GM12878 (cell line): Measurements from ENCODE around the gene TMEM182. TPM values are rescaled to one million over a fixed set of nuclear protein-coding genes. Genes with fewer than 3 reads are reported as not detected.

Experiments
- ATAC-seq: fragments of 200-7000 bp; cut with Tn5 transposase; 3 replicates; pipeline ENCODE4 v1.9.1; 2020; ENCODE audit warnings: mild to moderate bottlenecking, moderate library complexity
- BruUV-seq: library from RNA; stranded (reverse); fragments of 400-500 nt; replicated peaks from 2 replicates; lab custom pipeline; 2021; lab: Mats Ljungman, UMichigan
- CTCF ChIA-PET: fragments of 300-600 bp; sonication (Branson Sonifier 250); formaldehyde crosslinking; extraction: SDS; loops from one replicate; lab custom pipeline; 2021; ENCODE audit warnings: inconsistent platforms; lab: Yijun Ruan, JAX
- POLR2A ChIA-PET: fragments of 350-600 bp; formaldehyde crosslinking; extraction: SDS; loops from one replicate; lab custom pipeline; 2021; ENCODE audit warnings: inconsistent platforms; lab: Charles Lee
- RAD21 ChIA-PET: fragments of 300-600 bp; sonication (Branson Sonifier 250); formaldehyde crosslinking; loops from one replicate; lab custom pipeline; 2023; ENCODE audit warnings: antibody characterized with exemption; ENCODE audit not compliant: unreplicated experiment; lab: Charles Lee
- SMC1A ChIA-PET: fragments of 300-600 bp; sonication (Branson Sonifier 250); formaldehyde crosslinking; loops from one replicate; lab custom pipeline; 2023; ENCODE audit not compliant: unreplicated experiment, uncharacterized antibody; lab: Charles Lee
- DNase-seq: peaks from one replicate; pipeline ENCODE4 v3.0.0-alpha.2; 2011; ENCODE audit warnings: low read depth, low spot score
- FAIRE-seq: peaks from 3 replicates; lab custom pipeline; 2011; peaks lifted over from hg19 to GRCh38; lab: Jason Lieb, UNC
- H2AFZ ChIP-seq: 2 replicates; pipeline ENCODE4 v1.6.0; 2011; ENCODE audit warnings: low read depth, low read length, control low read depth; ENCODE audit not compliant: control insufficient read depth
- H3K27ac ChIP-seq: 2 replicates; pipeline ENCODE4 v1.5.1; 2011; ENCODE audit warnings: control low read depth; ENCODE audit not compliant: control insufficient read depth, insufficient read depth
- H3K27me3 ChIP-seq, 2 experiments: replicated peaks in 1 of 2; 2 replicates each; pipeline versions ENCODE4 v1.6.0 to v1.6.1; 2011; ENCODE audit warnings: low read length in 1 of 2; ENCODE audit not compliant: control insufficient read depth in 2 of 2, insufficient read depth in 2 of 2
- H3K36me3 ChIP-seq, 2 experiments: 2 replicates each; pipeline ENCODE4 v1.5.1; 2011; ENCODE audit warnings: low read length in 1 of 2; ENCODE audit not compliant: control insufficient read depth in 2 of 2, insufficient read depth in 2 of 2
- H3K4me1 ChIP-seq: 2 replicates; pipeline ENCODE4 v1.6.1; 2011; ENCODE audit warnings: mild to moderate bottlenecking, low read length, moderate library complexity, mixed read lengths; ENCODE audit not compliant: control insufficient read depth, insufficient read depth
- H3K4me2 ChIP-seq: 2 replicates; pipeline ENCODE4 v1.6.0; 2011; ENCODE audit warnings: control low read depth; ENCODE audit not compliant: control insufficient read depth, insufficient read depth
- H3K4me3 ChIP-seq: fragments of 200-600 bp; sonication (generic); 2 replicates; pipeline ENCODE4 v1.5.1; 2016
- H3K79me2 ChIP-seq: 2 replicates; pipeline ENCODE4 v1.6.0; 2011; ENCODE audit warnings: low read length; ENCODE audit not compliant: control insufficient read depth, insufficient read depth
- H3K9ac ChIP-seq: 2 replicates; pipeline ENCODE4 v1.8.0; 2011; ENCODE audit warnings: low read length, control low read depth, mixed read lengths; ENCODE audit not compliant: control insufficient read depth, insufficient read depth
- H3K9me3 ChIP-seq: replicated peaks from 3 replicates; pipeline ENCODE4 v1.5.1; 2011; ENCODE audit warnings: mild to moderate bottlenecking, low read length; ENCODE audit not compliant: control insufficient read depth, insufficient read depth
- H4K20me1 ChIP-seq: 2 replicates; pipeline ENCODE4 v1.6.0; 2011; ENCODE audit not compliant: control insufficient read depth, insufficient read depth
- CBFB ChIP-seq: IDR thresholded peaks from 2 replicates; pipeline ENCODE4 v1.6.1; 2016; ENCODE audit warnings: antibody characterized with exemption, low read depth
- CEBPZ ChIP-seq: fragments of 150-350 bp; IDR thresholded peaks from 2 replicates; pipeline ENCODE4 v1.6.1; 2016; ENCODE audit warnings: low read depth, low read length
- DPF2 ChIP-seq: fragments of 450-650 bp; IDR thresholded peaks from 2 replicates; pipeline ENCODE4 v1.6.1; 2017; ENCODE audit warnings: mild to moderate bottlenecking
- GABPA ChIP-seq: IDR thresholded peaks from 2 replicates; pipeline ENCODE4 v1.6.1; 2014; ENCODE audit warnings: antibody characterized with exemption, low read depth, mild to moderate bottlenecking, inconsistent platforms
- IKZF2 ChIP-seq, 2 experiments: fragments of 450-650 bp; IDR thresholded peaks; 2 replicates each; pipeline ENCODE4 v1.6.1; 2017; ENCODE audit warnings: mild to moderate bottlenecking in 2 of 2, moderate library complexity in 2 of 2
- IRF3 ChIP-seq: fragments of 450-650 bp; IDR thresholded peaks from 2 replicates; pipeline ENCODE4 v1.6.1; 2014; ENCODE audit warnings: mild to moderate bottlenecking
- KLF5 ChIP-seq: fragments of 450-650 bp; IDR thresholded peaks from 2 replicates; pipeline ENCODE4 v1.6.1; 2014; ENCODE audit warnings: mild to moderate bottlenecking; ENCODE audit not compliant: partially characterized antibody
- MTA2 ChIP-seq: fragments of 450-650 bp; IDR thresholded peaks from 2 replicates; pipeline ENCODE4 v1.6.1; 2016; ENCODE audit warnings: low read depth, mild to moderate bottlenecking, moderate library complexity
- NKRF ChIP-seq: fragments of 450-650 bp; conservative IDR thresholded peaks from 2 replicates; pipeline ENCODE4 v1.6.1; 2017; ENCODE audit warnings: mild to moderate bottlenecking, moderate library complexity
- NR2C2 ChIP-seq: IDR thresholded peaks from 2 replicates; pipeline ENCODE4 v1.6.1; 2011; ENCODE audit warnings: borderline replicate concordance, low read depth; ENCODE audit not compliant: control insufficient read depth, insufficient read length
- RAD21 ChIP-seq: IDR thresholded peaks from 2 replicates; pipeline ENCODE4 v1.6.1; 2011; ENCODE audit warnings: mild to moderate bottlenecking, low read depth, low read length, moderate library complexity; ENCODE audit not compliant: insufficient read depth
- RB1 ChIP-seq: fragments of 450-650 bp; formaldehyde crosslinking; IDR thresholded peaks from 2 replicates; pipeline ENCODE4 v1.6.1; 2017; ENCODE audit warnings: mild to moderate bottlenecking, borderline replicate concordance
- RFX5 ChIP-seq: IDR thresholded peaks from 2 replicates; pipeline ENCODE4 v1.6.1; 2011; ENCODE audit warnings: low read depth, low read length, improper control_type of control experiment
- SMAD1 ChIP-seq: fragments of 450-650 bp; IDR thresholded peaks from 2 replicates; pipeline ENCODE4 v1.6.1; 2018; ENCODE audit warnings: mild to moderate bottlenecking, low read depth; ENCODE audit not compliant: partially characterized antibody
- SUPT20H ChIP-seq: IDR thresholded peaks from 2 replicates; pipeline ENCODE4 v1.6.1; 2011; ENCODE audit warnings: low read depth, mild to moderate bottlenecking, low read length, moderate library complexity, borderline replicate concordance; ENCODE audit not compliant: control insufficient read depth
- WRNIP1 ChIP-seq: IDR thresholded peaks from 2 replicates; pipeline ENCODE4 v1.6.1; 2011; ENCODE audit warnings: low read depth, low read length, improper control_type of control experiment, borderline replicate concordance
- ZNF207 ChIP-seq: fragments of 450-650 bp; IDR thresholded peaks from 2 replicates; pipeline ENCODE4 v1.6.1; 2014; ENCODE audit warnings: antibody characterized with exemption, mild to moderate bottlenecking, borderline replicate concordance
- WGBS: methylation state at CpG from one replicate; pipeline ENCODE4 v1.1.6; 2016; ENCODE audit warnings: low lambda C conversion rate; ENCODE audit not compliant: insufficient replicate concordance, insufficient coverage; ENCODE audit errors: missing lambda C conversion rate; 5-methylcytosine and 5-hydroxymethylcytosine counted together
- in situ Hi-C: fragments of 300-500 bp; cut with MboI; formaldehyde crosslinking; loops from 9 replicates; pipeline ENCODE4 v1.14.3; 2018; ENCODE audit warnings: mixed read lengths
- intact Hi-C: fragments of 100-400 bp; cut with micrococcal nuclease; formaldehyde crosslinking; loops from one replicate; pipeline ENCODE4 v1.14.2; 2022; ENCODE audit not compliant: unreplicated experiment
- polyA plus RNA-seq, 11 experiments: library from polyadenylated mRNA; depleted of rRNA in 4 of 11; unstranded in 6 of 11; stranded (reverse) in 5 of 11; fragments of >200 nt; fragmentation: Nextera tagmentation in 4 of 11; fragmentation: Illumina TruSeq in 1 of 11; extraction: Ambion mirVana in 4 of 11; extraction: Trizol in 1 of 11; gene quantifications; 1 replicate in 1 of 11; 2 replicates in 10 of 11; pipeline versions ENCODE4 v1.2.1 to v1.2.3, GENCODE V29; 2011 to 2016; ENCODE audit warnings: inconsistent platforms in 2 of 11, missing spikeins in 2 of 11, low read depth in 1 of 11
- total RNA-seq, 4 experiments: library from RNA; depleted of rRNA in 3 of 4; stranded (reverse); fragments of >200 nt in 3 of 4; fragmentation: Illumina TruSeq in 1 of 4; extraction: Trizol in 1 of 4; gene quantifications; 2 replicates each; pipeline versions ENCODE4 v1.2.1 to v1.2.3, GENCODE V29; 2013 to 2021
- TF ChIP-seq, protein P1 (sequence below): IDR thresholded peaks from 2 replicates; pipeline ENCODE4 v1.6.1; 2011; ENCODE audit warnings: low read depth, mild to moderate bottlenecking, low read length, moderate library complexity, borderline replicate concordance; ENCODE audit errors: extremely low read depth

The TMEM182 gene
- total and polyA plus RNA-seq, 10 of the 15 experiments (the other 5 are each of a cell fraction or from before 2014, with no cell fraction given) = 1.8 to 5.4 (median 3.1) TPM

GRCh38 chr2:102782933-102783332 lies 21.1 kb downstream of the TMEM182 start:
- no peak for ATAC-seq
- Histone ChIP-seq H3K4me2 (no peak overlapping the region), H2AFZ (no peak overlapping the region), H3K9ac (no peak overlapping the region), H3K79me2 (no peaks in the 10 kb centered on the region), H3K4me3 (no peak overlapping the region), H3K4me1 (no peaks in the 10 kb centered on the region), H3K27me3 (no peaks in the 10 kb centered on the region), H4K20me1 (no peaks in the 10 kb centered on the region), H3K27ac (no peak overlapping the region), H3K9me3 (no peaks in the 10 kb centered on the region), H3K36me3 (no peaks in the 10 kb centered on the region)
- 90% methylated on average over 1 of the region's 1 CpG for WGBS
- SMC1A ChIA-PET = interaction anchor here (1.3 kb wide), 1 partner anchor 10 kb away, joined by 4 read pairs; no protein-coding TSS in a partner anchor
- in situ Hi-C loops = no loop called here
- intact Hi-C loops = no loop called here
- no TSS peak for BruUV-seq
- no peak for DNase-seq
- RAD21 ChIA-PET = no interaction called here
- CTCF ChIA-PET = interaction anchor here (0.9 to 2.7 kb wide), 4 partner anchors 29 to 57 kb away, joined by 3 to 9 read pairs (median 3); a partner anchor contains a TSS
- POLR2A ChIA-PET = no interaction called here
- FAIRE-seq = no peak
- TF ChIP-seq DPF2 (no peak), IKZF2 (IDR thresholded peaks at IDR 0.05) (no peak), RB1 (no peak), MTA2 (no peak), IRF3 (no peak), NR2C2 (no peak), CEBPZ (no peak), CBFB (no peak), ZNF207 (no peak), SUPT20H (no peak), KLF5 (no peak), RAD21 (no peak), GABPA (no peak), WRNIP1 (no peak), RFX5 (no peak), SMAD1 (no peak), NKRF (no peak)
- TF ChIP-seq, protein P1, sequence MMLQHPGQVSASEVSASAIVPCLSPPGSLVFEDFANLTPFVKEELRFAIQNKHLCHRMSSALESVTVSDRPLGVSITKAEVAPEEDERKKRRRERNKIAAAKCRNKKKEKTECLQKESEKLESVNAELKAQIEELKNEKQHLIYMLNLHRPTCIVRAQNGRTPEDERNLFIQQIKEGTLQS = no peak
